Head of caudate nucleus (tissue), 42 donors: ENCODE results near the gene TNS3.

ENCODE experiments used
- DNase-seq, 42 donors: peaks; one replicate each; pipeline versions ENCODE4 v3.0.0 to v3.0.0-alpha.2; 2020 to 2021; ENCODE audit warnings: mixed read lengths in 7 of 42
- intact Hi-C: fragments of 100-400 bp; cut with DNase I; formaldehyde crosslinking; loops from one replicate; pipeline ENCODE4 v1.15.0; 2022

The TNS3 gene

GRCh38 chr7:47500103-47500563, 81.8 kb downstream of the TNS3 start:
- no peak for DNase-seq
- intact Hi-C loops, result no loop called here

- intact Hi-C loops, result no loop called here
- DNase-seq, result no peak
These were observed 83.5 kb downstream of the TNS3 start for GRCh38 chr7:47498229-47499056.

- intact Hi-C loops, result no loop called here
- peak in 1 of 42 donors; percentile 13 for DNase-seq
These were observed 84.4 kb downstream of the TNS3 start for GRCh38 chr7:47497367-47498096.

GRCh38 chr7:47496666-47497065, 85.2 kb downstream of the TNS3 start:
- DNase-seq, result no peak
- intact Hi-C loops, result no loop called here

- no peak for DNase-seq
- intact Hi-C loops, result no loop called here
These were observed 85.8 kb downstream of the TNS3 start for GRCh38 chr7:47496056-47496665.

- DNase-seq, result peak in 41 of 42 donors; percentile 32 to 85 (median 67)
- intact Hi-C loops, result no loop called here
These were observed 87.7 kb downstream of the TNS3 start for GRCh38 chr7:47493976-47494911.

GRCh38 chr7:47492716-47493325, 89.1 kb downstream of the TNS3 start:
- intact Hi-C loops, result no loop called here
- no peak for DNase-seq

GRCh38 chr7:47490501-47491265, 91.2 kb downstream of the TNS3 start:
- intact Hi-C loops, result no loop called here

GRCh38 chr7:47489624-47490023, 92.3 kb downstream of the TNS3 start:
- no peak for DNase-seq
- intact Hi-C loops, result no loop called here

More at GRCh38 chr7:47490501-47491265, 91.2 kb downstream of the TNS3 start:
- DNase-seq, result no peak

- no peak for DNase-seq
- intact Hi-C loops, result no loop called here
These were observed 93.0 kb downstream of the TNS3 start for GRCh38 chr7:47488969-47489342.

- intact Hi-C loops, result no loop called here
- DNase-seq, result no peak
These were observed 93.5 kb downstream of the TNS3 start for GRCh38 chr7:47488201-47488968.

GRCh38 chr7:47485640-47486435, 96.1 kb downstream of the TNS3 start:
- intact Hi-C loops, result no loop called here
- DNase-seq, result no peak

GRCh38 chr7:47484923-47485639, 96.8 kb downstream of the TNS3 start:
- intact Hi-C loops, result no loop called here
- DNase-seq, result no peak

GRCh38 chr7:47484457-47484856, 97.5 kb downstream of the TNS3 start:
- intact Hi-C loops, result no loop called here
- no peak for DNase-seq

GRCh38 chr7:47483604-47484273, 98.2 kb downstream of the TNS3 start:
- no peak for DNase-seq
- intact Hi-C loops, result no loop called here
